CD4-positive, alpha-beta T cell (primary cell): ENCODE measurements around the gene EFEMP2. TPM values are rescaled to one million over a fixed set of nuclear protein-coding genes. Genes with fewer than 3 reads are reported as not detected.

Source experiments
- ATAC-seq: fragments of 200-7000 bp; cut with Tn5 transposase; one replicate; pipeline ENCODE4 v1.10.0; 2022; ENCODE audit warnings: mild to moderate bottlenecking; ENCODE audit not compliant: poor library complexity
- CTCF ChIA-PET: fragments of 350-600 bp; sonication (Branson Sonifier 250); formaldehyde crosslinking; loops from one replicate; lab custom pipeline; 2021; ENCODE audit warnings: antibody characterized with exemption, inconsistent platforms; lab: Charles Lee
- POLR2A ChIA-PET: fragments of 350-600 bp; sonication (Branson Sonifier 250); formaldehyde crosslinking; loops from one replicate; lab custom pipeline; 2021; ENCODE audit warnings: antibody characterized with exemption, inconsistent platforms; lab: Charles Lee
- DNase-seq, 14 experiments: peaks; one replicate each; pipeline ENCODE4 v3.0.0-alpha.2; 2013 to 2020; ENCODE audit warnings: mixed read lengths in 2 of 14
- H3K27ac ChIP-seq, 2 donors: one replicate each; pipeline versions ENCODE4 v1.5.1 to v1.7.0; 2013; ENCODE audit warnings: low read length in 2 of 2, low read depth in 1 of 2, mild to moderate bottlenecking in 1 of 2
- H3K27me3 ChIP-seq, 2 experiments: 1 replicate in 1 of 2; 2 replicates in 1 of 2; pipeline versions ENCODE4 v1.6.1 to v1.7.0; 2013; ENCODE audit warnings: low read length in 2 of 2, control low read depth in 1 of 2, mild to moderate bottlenecking in 1 of 2, moderate library complexity in 1 of 2; ENCODE audit not compliant: insufficient read depth in 2 of 2, control insufficient read depth in 1 of 2
- H3K36me3 ChIP-seq: one replicate; pipeline ENCODE4 v1.6.1; 2013; ENCODE audit warnings: low read length, control low read depth; ENCODE audit not compliant: insufficient read depth
- H3K4me1 ChIP-seq: one replicate; pipeline ENCODE4 v1.6.1; 2013; ENCODE audit warnings: low read length, control low read depth; ENCODE audit not compliant: insufficient read depth
- H3K4me3 ChIP-seq: one replicate; pipeline ENCODE4 v1.5.1; 2013; ENCODE audit warnings: mild to moderate bottlenecking, low read length, moderate library complexity
- H3K9me3 ChIP-seq, 2 experiments: 1 replicate in 1 of 2; 2 replicates in 1 of 2; pipeline versions ENCODE4 v1.6.1 to v1.7.0; 2013; ENCODE audit warnings: low read length in 2 of 2, mild to moderate bottlenecking in 2 of 2, control low read depth in 1 of 2, moderate library complexity in 1 of 2; ENCODE audit not compliant: control insufficient read depth in 1 of 2, insufficient read depth in 1 of 2
- H3K27ac Mint-ChIP-seq: one replicate; pipeline ENCODE4 v1.8.0; 2020; ENCODE audit warnings: mixed read lengths
- H3K27me3 Mint-ChIP-seq: one replicate; pipeline ENCODE4 v1.8.0; 2021; ENCODE audit warnings: mixed read lengths
- H3K36me3 Mint-ChIP-seq: one replicate; pipeline ENCODE4 v1.8.0; 2021; ENCODE audit warnings: low read depth, mixed read lengths
- H3K4me1 Mint-ChIP-seq: one replicate; pipeline ENCODE4 v1.8.0; 2021; ENCODE audit warnings: low read depth, mixed read lengths
- H3K4me3 Mint-ChIP-seq: one replicate; pipeline ENCODE4 v1.8.0; 2020; ENCODE audit warnings: mild to moderate bottlenecking, mixed read lengths
- H3K9me3 Mint-ChIP-seq: one replicate; pipeline ENCODE4 v1.8.0; 2020; ENCODE audit warnings: mixed read lengths
- intact Hi-C, 2 experiments: fragments of 100-400 bp; cut with DNase I in 1 of 2; cut with micrococcal nuclease in 1 of 2; formaldehyde crosslinking; loops; one replicate each; pipeline versions ENCODE4 v1.15.1 to v1.9.0; 2023 to 2025; cut with DNase I, micrococcal nuclease
- total RNA-seq, 174 experiments: library from RNA in 2 of 174; stranded (reverse) in 2 of 174; gene quantifications; one replicate each; pipeline ENCODE4 v1.2.3 and lab custom pipeline; 2021 to 2026
- TF ChIP-seq, protein P1 (sequence below): fragments of 200-600 bp; IDR thresholded peaks from one replicate; pipeline ENCODE4 v1.8.0; 2022; ENCODE audit warnings: antibody characterized with exemption, mild to moderate bottlenecking

The EFEMP2 gene
- total RNA-seq, 2 experiments from 2014 or later: 5.2 to 5.9 TPM

DNA sequence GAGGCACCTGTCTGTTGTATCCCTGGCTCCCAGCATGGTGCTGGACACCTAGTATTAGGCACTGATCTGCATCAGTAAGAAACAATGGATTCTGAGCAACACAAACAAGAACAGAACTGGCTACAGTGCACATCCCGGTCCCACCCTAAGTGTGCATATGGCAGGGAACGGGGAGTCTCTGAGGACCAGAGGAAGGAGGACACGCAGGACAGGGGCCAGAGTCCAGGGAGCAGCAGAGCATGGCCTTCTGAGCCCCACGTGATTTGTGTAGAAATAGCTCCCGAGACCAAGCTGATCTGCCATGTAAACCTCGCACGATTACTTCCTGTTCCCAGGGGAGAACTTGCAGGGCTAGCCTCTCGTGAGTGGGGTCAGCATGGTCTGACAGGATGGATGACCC is 51.5 kb downstream of the EFEMP2 start:
- Histone ChIP-seq H3K4me1 (peaks cover 16% of the 10 kb centered on the region), H3K27me3 (no peaks in the 10 kb centered on the region), H3K9me3 (no peaks in the 10 kb centered on the region), H3K36me3 (no peaks in the 10 kb centered on the region), H3K27ac (no peak overlapping the region), H3K4me3 (no peak overlapping the region)
- Mint-ChIP-seq H3K9me3 (no peaks in the 10 kb centered on the region), H3K4me1 (peaks cover 11% of the 10 kb centered on the region), H3K36me3 (no peaks in the 10 kb centered on the region), H3K27me3 (no peaks in the 10 kb centered on the region), H3K27ac (no peak overlapping the region), H3K4me3 (no peak overlapping the region)
- DNase-seq (no peak), ATAC-seq (no peak)
- ChIA-PET CTCF (interaction anchor here (0.6 kb wide), 1 partner anchor 568 kb away, joined by 3 read pairs; no protein-coding TSS in a partner anchor), POLR2A (no interaction called here)
- TF ChIP-seq, protein P1, sequence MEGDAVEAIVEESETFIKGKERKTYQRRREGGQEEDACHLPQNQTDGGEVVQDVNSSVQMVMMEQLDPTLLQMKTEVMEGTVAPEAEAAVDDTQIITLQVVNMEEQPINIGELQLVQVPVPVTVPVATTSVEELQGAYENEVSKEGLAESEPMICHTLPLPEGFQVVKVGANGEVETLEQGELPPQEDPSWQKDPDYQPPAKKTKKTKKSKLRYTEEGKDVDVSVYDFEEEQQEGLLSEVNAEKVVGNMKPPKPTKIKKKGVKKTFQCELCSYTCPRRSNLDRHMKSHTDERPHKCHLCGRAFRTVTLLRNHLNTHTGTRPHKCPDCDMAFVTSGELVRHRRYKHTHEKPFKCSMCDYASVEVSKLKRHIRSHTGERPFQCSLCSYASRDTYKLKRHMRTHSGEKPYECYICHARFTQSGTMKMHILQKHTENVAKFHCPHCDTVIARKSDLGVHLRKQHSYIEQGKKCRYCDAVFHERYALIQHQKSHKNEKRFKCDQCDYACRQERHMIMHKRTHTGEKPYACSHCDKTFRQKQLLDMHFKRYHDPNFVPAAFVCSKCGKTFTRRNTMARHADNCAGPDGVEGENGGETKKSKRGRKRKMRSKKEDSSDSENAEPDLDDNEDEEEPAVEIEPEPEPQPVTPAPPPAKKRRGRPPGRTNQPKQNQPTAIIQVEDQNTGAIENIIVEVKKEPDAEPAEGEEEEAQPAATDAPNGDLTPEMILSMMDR: no peak
- intact Hi-C loops: no loop called here

DNA sequence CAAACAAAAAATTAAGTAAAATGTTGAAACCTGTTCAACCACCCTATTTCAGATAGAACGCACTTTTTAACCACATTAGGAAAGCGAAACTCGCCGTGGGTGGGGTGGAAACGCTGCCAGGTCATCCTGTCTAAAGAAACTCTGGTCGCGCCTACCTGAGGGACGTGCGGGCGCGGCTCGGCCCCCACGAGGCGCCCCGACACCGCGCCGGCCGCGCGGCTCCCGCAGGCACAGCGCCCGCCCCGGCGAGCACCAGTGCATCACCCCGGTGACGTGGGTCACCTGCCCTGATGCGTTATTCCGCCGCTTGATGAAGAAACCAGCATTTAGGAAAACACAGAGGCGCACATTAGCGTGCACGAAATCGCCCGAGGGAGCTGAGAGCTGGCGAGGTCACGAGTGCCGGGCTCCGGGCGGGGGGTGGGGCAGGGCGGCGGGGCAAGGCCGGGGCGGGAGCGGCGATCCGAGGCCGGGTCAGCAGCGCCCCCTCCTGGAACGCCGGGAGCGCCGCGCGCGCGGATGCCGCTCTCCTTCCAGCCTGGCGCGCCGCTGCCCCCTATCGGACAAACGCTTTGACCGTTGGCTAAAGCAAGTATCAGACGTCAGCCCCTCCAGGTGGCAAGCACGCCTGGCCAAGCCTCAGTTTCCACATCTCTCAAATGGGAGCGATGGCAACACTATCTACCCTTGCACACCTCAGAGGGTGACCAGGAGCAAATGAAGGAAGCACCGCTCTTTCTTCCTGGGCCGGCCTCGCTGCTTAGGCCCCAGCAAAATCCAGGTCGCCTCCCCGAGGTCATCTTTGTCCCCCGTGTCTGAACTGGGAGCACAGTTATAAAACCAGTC is 54.5 kb downstream of the EFEMP2 start:
- no peaks in the 10 kb centered on the region for H3K9me3 ChIP-seq
- H3K9me3 Mint-ChIP-seq: no peaks in the 10 kb centered on the region
- DNase-seq (peak; percentile 84 to 98 (median 94)), ATAC-seq (peak; percentile 89)
- H3K36me3 ChIP-seq: no peaks in the 10 kb centered on the region
- H3K4me1 Mint-ChIP-seq: peaks cover 11% of the 10 kb centered on the region
- TF ChIP-seq, protein P1: peak; percentile 99
- ChIA-PET CTCF (interaction anchor here (0.7 to 4.5 kb wide), 16 partner anchors 8 to 113 kb away, joined by 3 to 39 read pairs (median 4); partner anchors contain the start of genes AP5B1, CCDC85B, KAT5 and SNX32), POLR2A (interaction anchor here (0.6 to 2.9 kb wide), 5 partner anchors 38 to 106 kb away, joined by 3 to 18 read pairs (median 7); partner anchors contain the start of genes AP5B1, KAT5 and MUS81)
- peak overlapping the region in 1 of 2 donors; percentile 35 for H3K27ac ChIP-seq
- no peaks in the 10 kb centered on the region for H3K27me3 ChIP-seq
- peaks cover 16% of the 10 kb centered on the region for H3K4me1 ChIP-seq
- H3K27ac Mint-ChIP-seq: peak overlapping the region; percentile 67
- H3K4me3 ChIP-seq: peak overlapping the region; percentile 50
- intact Hi-C loops: loop anchor here (1.0 to 2.0 kb wide), 6 partner anchors 37 to 192 kb away; partner anchors contain the start of gene AP5B1 (in 2 of the 2)
- no peaks in the 10 kb centered on the region for H3K36me3 Mint-ChIP-seq
- H3K27me3 Mint-ChIP-seq: no peaks in the 10 kb centered on the region
- peak overlapping the region; percentile 81 for H3K4me3 Mint-ChIP-seq

DNA sequence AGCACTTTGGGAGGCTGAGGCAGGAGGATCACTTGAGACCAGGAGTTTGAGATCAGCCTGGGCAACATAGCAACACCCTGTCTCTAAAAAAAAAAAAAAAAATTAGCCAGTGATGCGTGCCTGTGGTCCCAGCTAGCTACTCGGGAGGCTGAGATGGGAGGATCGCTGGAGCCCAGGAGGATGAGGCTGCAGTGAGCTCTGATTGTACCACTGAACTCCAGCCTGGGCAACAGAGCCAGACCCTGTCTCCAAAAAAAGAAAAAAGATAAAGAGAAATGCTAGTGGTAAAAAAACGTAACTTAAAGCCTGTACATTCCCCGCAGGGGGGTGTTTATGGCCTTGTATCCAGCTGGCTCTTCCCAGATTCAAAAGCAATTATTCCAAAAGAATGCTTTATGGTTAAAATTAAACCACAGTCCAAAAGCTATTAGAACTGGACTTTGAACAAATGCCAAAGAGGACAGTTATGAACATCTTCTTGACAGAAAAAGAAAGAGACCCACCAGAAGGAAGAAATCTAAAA is 55.2 kb downstream of the EFEMP2 start:
- Histone ChIP-seq H3K27me3 (no peaks in the 10 kb centered on the region), H3K9me3 (no peaks in the 10 kb centered on the region), H3K4me1 (peaks cover 16% of the 10 kb centered on the region), H3K4me3 (peak overlapping the region; percentile 50), H3K27ac (peak overlapping the region in 1 of 2 donors; percentile 35), H3K36me3 (no peaks in the 10 kb centered on the region)
- ATAC-seq (no peak), DNase-seq (no peak)
- peaks cover 11% of the 10 kb centered on the region for H3K4me1 Mint-ChIP-seq
- intact Hi-C loops: loop anchor here in 1 of 2 experiments (1.0 kb wide), 1 partner anchor 106 kb away; no protein-coding TSS in a partner anchor
- H3K36me3 Mint-ChIP-seq: no peaks in the 10 kb centered on the region
- no peaks in the 10 kb centered on the region for H3K9me3 Mint-ChIP-seq
- ChIA-PET CTCF (interaction anchor here (0.6 to 4.5 kb wide), 14 partner anchors 11 to 106 kb away, joined by 3 to 39 read pairs (median 4); partner anchors contain the start of genes AP5B1, CCDC85B, KAT5 and SNX32), POLR2A (interaction anchor here (0.6 to 2.9 kb wide), 5 partner anchors 37 to 105 kb away, joined by 3 to 18 read pairs (median 7); partner anchors contain the start of genes AP5B1, KAT5 and MUS81)
- TF ChIP-seq, protein P1: no peak
- peak overlapping the region; percentile 67 for H3K27ac Mint-ChIP-seq
- peak overlapping the region; percentile 76 for H3K4me3 Mint-ChIP-seq
- H3K27me3 Mint-ChIP-seq: no peaks in the 10 kb centered on the region
